ENCODE results near the gene BAHCC1. TPM values are rescaled to one million over a fixed set of nuclear protein-coding genes. Genes with fewer than 3 reads are reported as not detected.

Gene BAHCC1
- total RNA-seq, 1 donor from 2014 or later: 22.7 TPM

DNA sequence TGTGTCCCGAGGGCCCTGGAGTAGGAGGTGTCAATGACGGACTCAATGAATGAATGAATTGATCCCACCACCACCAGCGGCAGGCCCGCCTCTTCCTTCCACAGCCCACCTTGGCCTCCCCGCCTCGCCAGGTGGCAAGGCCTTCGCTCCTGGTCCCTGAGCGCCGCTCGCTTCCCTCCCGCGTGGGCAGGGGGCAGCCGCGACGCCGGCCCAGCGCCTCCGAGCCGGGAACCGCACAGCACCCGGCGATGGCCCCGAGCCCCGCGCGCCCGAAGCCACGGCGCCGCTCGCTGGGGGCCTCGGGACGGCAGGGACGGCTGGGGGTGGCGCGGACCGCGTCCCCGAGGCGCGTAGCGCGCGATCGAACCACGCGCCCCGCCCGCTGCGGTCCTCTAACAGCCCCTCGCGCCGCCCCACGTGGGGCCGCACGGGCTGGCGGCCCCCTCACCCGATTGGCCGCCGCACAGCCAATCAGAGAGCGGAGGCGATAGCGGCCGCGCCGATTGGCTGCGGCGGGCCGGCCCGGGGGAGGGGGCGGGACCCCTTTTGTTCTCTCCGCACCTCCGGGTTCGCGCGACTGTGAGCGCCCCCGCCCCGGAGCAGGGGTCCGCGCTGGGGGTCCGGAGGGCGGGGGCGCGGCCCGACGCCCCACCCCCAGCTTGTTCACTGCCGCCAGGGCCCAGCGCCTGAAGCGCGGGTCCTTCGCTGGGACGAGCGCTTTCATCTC, 86.0 kb downstream of the BAHCC1 start:
- peaks cover 2% of the 10 kb centered on the region for H3K36me3 Mint-ChIP-seq (ENCODE audit: low read depth)
- DNase-seq (ENCODE audit: low spot score): peak; percentile 63
- H3K27me3 Mint-ChIP-seq (ENCODE audit: low read depth): no peaks in the 10 kb centered on the region
- H3K9me3 Mint-ChIP-seq (ENCODE audit: low read depth): no peaks in the 10 kb centered on the region
- H3K27ac Mint-ChIP-seq (ENCODE audit: unreplicated experiment): no peak overlapping the region
- H3K4me1 Mint-ChIP-seq (ENCODE audit: low read depth): peaks cover 22% of the 10 kb centered on the region
- peak overlapping the region; percentile 48 for H3K4me3 Mint-ChIP-seq (ENCODE audit: unreplicated experiment)
- TF ChIP-seq, protein P1, sequence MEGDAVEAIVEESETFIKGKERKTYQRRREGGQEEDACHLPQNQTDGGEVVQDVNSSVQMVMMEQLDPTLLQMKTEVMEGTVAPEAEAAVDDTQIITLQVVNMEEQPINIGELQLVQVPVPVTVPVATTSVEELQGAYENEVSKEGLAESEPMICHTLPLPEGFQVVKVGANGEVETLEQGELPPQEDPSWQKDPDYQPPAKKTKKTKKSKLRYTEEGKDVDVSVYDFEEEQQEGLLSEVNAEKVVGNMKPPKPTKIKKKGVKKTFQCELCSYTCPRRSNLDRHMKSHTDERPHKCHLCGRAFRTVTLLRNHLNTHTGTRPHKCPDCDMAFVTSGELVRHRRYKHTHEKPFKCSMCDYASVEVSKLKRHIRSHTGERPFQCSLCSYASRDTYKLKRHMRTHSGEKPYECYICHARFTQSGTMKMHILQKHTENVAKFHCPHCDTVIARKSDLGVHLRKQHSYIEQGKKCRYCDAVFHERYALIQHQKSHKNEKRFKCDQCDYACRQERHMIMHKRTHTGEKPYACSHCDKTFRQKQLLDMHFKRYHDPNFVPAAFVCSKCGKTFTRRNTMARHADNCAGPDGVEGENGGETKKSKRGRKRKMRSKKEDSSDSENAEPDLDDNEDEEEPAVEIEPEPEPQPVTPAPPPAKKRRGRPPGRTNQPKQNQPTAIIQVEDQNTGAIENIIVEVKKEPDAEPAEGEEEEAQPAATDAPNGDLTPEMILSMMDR (IDR thresholded peaks at IDR 0.05): no peak

DNA sequence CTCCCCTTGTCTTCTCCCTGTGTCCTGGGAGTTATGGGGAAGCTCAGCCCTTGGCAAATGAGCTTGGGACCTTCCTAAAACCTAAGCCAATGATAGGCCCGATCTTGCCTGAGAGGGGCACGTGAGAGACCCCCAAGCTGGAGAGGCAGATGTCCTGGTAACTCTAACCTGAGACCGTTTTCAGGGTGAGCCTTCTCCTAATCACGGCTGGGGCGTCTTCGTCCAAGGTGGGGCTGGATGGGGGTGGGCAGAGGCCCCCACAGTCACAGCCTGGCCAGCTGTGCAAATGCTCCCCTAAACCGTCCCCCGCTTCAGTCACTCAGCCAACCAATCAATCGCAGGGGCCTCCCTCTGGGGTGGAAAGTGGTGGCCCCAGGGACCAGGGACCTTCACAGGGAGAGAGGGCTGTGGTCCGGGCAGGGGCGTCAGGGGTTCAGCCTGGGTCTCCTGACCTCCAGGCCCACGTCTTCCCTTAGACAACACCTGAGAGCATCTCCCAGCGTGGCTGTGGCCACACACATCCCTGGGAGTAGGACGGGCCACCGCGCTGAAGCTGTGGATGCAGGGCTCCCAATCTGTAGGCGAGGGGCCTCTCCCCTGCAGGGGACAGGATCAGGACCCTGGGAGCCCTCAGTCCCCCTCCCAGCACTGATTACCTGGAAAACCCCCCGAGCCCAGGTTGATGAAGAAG, 86.7 kb downstream of the BAHCC1 start:
- Mint-ChIP-seq H3K27me3 (ENCODE audit: low read depth) (no peaks in the 10 kb centered on the region), H3K36me3 (ENCODE audit: low read depth) (peaks cover 2% of the 10 kb centered on the region)

GRCh38 chr17:81482673-81483072, 87.4 kb downstream of the BAHCC1 start:
- peaks cover 22% of the 10 kb centered on the region for H3K4me1 Mint-ChIP-seq (ENCODE audit: low read depth)
- H3K27ac Mint-ChIP-seq (ENCODE audit: unreplicated experiment): no peak overlapping the region
- no peaks in the 10 kb centered on the region for H3K9me3 Mint-ChIP-seq (ENCODE audit: low read depth)
- no peak for DNase-seq (ENCODE audit: low spot score)
- H3K4me3 Mint-ChIP-seq (ENCODE audit: unreplicated experiment): no peak overlapping the region
- TF ChIP-seq, protein P1 (IDR thresholded peaks at IDR 0.05): no peak
- H3K27me3 Mint-ChIP-seq (ENCODE audit: low read depth): no peaks in the 10 kb centered on the region
- H3K36me3 Mint-ChIP-seq (ENCODE audit: low read depth): peaks cover 2% of the 10 kb centered on the region

More for the DNA sequence above, 86.7 kb downstream of the BAHCC1 start:
- H3K4me3 Mint-ChIP-seq (ENCODE audit: unreplicated experiment): peak overlapping the region; percentile 48
- no peak overlapping the region for H3K27ac Mint-ChIP-seq (ENCODE audit: unreplicated experiment)
- DNase-seq (ENCODE audit: low spot score): peak; percentile 75
- TF ChIP-seq, protein P1 (IDR thresholded peaks at IDR 0.05): no peak
- H3K4me1 Mint-ChIP-seq (ENCODE audit: low read depth): peaks cover 22% of the 10 kb centered on the region
- H3K9me3 Mint-ChIP-seq (ENCODE audit: low read depth): no peaks in the 10 kb centered on the region

DNA sequence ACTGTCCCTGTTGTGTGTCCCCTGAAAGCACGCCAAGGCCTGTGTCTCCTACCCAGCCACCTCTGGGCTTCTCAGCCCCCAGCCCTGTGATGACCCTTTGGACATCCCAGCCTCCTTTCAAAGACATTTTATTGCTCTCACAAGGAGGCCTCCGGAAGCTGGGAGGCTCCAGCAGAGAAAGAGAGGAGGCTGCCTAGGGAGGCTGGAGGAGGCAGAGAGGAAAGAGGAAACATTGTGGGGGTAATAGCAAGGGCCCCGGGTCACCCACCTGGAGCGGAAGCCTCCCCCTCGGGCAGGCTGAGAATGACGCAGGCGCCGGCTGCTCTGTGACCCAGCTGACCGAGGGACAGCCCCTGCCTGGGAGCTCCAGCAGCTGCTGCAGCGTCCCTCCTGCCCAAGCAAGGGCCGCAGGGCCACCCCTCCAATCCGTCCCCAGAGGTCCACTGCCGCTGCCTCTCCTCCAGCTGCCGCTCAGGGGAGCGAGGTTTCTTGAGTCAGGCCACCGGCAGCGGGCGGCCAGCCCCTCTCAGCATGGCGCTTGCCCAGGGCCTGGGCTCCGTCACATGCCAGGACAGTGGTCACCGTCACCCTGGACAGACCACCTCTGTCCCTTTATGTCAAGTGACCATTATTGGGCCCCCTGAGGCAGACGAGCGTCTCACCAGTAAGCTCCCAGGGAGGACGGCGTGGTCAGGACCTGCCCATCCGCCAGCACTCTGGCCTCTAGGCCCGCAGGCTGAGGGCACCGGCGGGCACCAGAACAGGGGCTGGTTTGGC, 88.0 kb downstream of the BAHCC1 start:
- DNase-seq (ENCODE audit: low spot score): no peak
- TF ChIP-seq, protein P1 (IDR thresholded peaks at IDR 0.05): no peak
- peaks cover 22% of the 10 kb centered on the region for H3K4me1 Mint-ChIP-seq (ENCODE audit: low read depth)
- no peaks in the 10 kb centered on the region for H3K9me3 Mint-ChIP-seq (ENCODE audit: low read depth)
- H3K36me3 Mint-ChIP-seq (ENCODE audit: low read depth): peaks cover 2% of the 10 kb centered on the region
- H3K27me3 Mint-ChIP-seq (ENCODE audit: low read depth): no peaks in the 10 kb centered on the region
- H3K27ac Mint-ChIP-seq (ENCODE audit: unreplicated experiment): no peak overlapping the region
- H3K4me3 Mint-ChIP-seq (ENCODE audit: unreplicated experiment): no peak overlapping the region

DNA sequence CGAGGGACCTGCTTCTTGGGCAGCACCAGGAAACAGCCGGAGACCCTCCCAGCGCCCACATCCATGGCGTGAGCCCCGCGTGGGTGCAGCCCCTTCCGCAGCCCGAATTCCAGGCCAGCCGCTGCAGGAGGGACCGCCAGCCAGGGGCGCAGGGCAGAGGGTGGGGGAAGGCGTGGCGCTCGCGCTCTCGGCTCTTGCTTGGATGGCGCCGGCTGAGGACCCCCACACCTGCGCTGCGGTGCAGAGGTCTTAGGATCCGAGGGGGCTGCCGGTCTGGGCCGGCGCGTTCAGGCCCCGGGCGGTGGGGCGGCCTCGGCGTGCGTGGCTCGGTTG, 88.6 kb downstream of the BAHCC1 start:
- H3K4me3 Mint-ChIP-seq (ENCODE audit: unreplicated experiment): no peak overlapping the region
- no peaks in the 10 kb centered on the region for H3K27me3 Mint-ChIP-seq (ENCODE audit: low read depth)

More for the DNA sequence above, 88.6 kb downstream of the BAHCC1 start:
- Mint-ChIP-seq H3K36me3 (ENCODE audit: low read depth) (peaks cover 2% of the 10 kb centered on the region), H3K4me1 (ENCODE audit: low read depth) (peaks cover 22% of the 10 kb centered on the region), H3K27ac (ENCODE audit: unreplicated experiment) (no peak overlapping the region), H3K9me3 (ENCODE audit: low read depth) (no peaks in the 10 kb centered on the region)
- no peak for DNase-seq (ENCODE audit: low spot score)
- TF ChIP-seq, protein P1 (IDR thresholded peaks at IDR 0.05): no peak

Measured in chondrocyte (in vitro differentiated cells).